Mesenchymal stem cell (in vitro differentiated cells and primary cell): ENCODE data around the gene MYH11.

Experiments used
- DNase-seq: peaks from one replicate; pipeline ENCODE4 v3.0.0-alpha.2; 2013
- H2AFZ ChIP-seq: one replicate; pipeline ENCODE4 v1.6.1; 2013; ENCODE audit warnings: low read depth, mild to moderate bottlenecking, control low read depth, inconsistent platforms, low read length, moderate library complexity
- H2AK5ac ChIP-seq: 2 replicates; pipeline ENCODE4 v1.6.1; 2013; ENCODE audit warnings: low read length, moderate library complexity, mild to moderate bottlenecking, inconsistent platforms; ENCODE audit not compliant: severe bottlenecking
- H2BK120ac ChIP-seq: one replicate; pipeline ENCODE4 v1.6.1; 2013; ENCODE audit warnings: low read depth, mild to moderate bottlenecking, inconsistent platforms, low read length, moderate library complexity
- H2BK12ac ChIP-seq, 2 experiments: one replicate each; pipeline ENCODE4 v1.6.1; 2013; ENCODE audit warnings: inconsistent platforms in 2 of 2, low read length in 2 of 2, mild to moderate bottlenecking in 2 of 2, moderate library complexity in 2 of 2, control low read depth in 1 of 2
- H2BK15ac ChIP-seq: one replicate; pipeline ENCODE4 v1.6.1; 2013; ENCODE audit warnings: mild to moderate bottlenecking, low read depth, inconsistent platforms; ENCODE audit not compliant: poor library complexity, severe bottlenecking
- H2BK5ac ChIP-seq: 2 replicates; pipeline ENCODE4 v1.6.1; 2013; ENCODE audit warnings: low read depth, mild to moderate bottlenecking, low read length, control low read depth, inconsistent platforms; ENCODE audit not compliant: poor library complexity, severe bottlenecking
- H3K14ac ChIP-seq, 2 experiments: one replicate each; pipeline ENCODE4 v1.6.1; 2013; ENCODE audit warnings: inconsistent platforms in 2 of 2, low read length in 2 of 2, control low read depth in 1 of 2, mild to moderate bottlenecking in 1 of 2, moderate library complexity in 1 of 2
- H3K18ac ChIP-seq, 2 experiments: one replicate each; pipeline ENCODE4 v1.6.1; 2013; ENCODE audit warnings: inconsistent platforms in 2 of 2, low read length in 2 of 2, control low read depth in 1 of 2, low read depth in 1 of 2, mild to moderate bottlenecking in 1 of 2
- H3K23ac ChIP-seq, 2 experiments: one replicate each; pipeline ENCODE4 v1.6.1; 2013; ENCODE audit warnings: inconsistent platforms in 2 of 2, low read length in 2 of 2, mild to moderate bottlenecking in 2 of 2, moderate library complexity in 2 of 2, control low read depth in 1 of 2
- H3K27ac ChIP-seq: 2 replicates; pipeline ENCODE4 v1.5.1; 2013; ENCODE audit warnings: mild to moderate bottlenecking, moderate library complexity, low read length, control low read depth, inconsistent platforms; ENCODE audit not compliant: poor library complexity, severe bottlenecking
- H3K27me3 ChIP-seq, 2 experiments: 2 replicates each; pipeline versions ENCODE4 v1.6.1 to v1.7.0; 2013; ENCODE audit warnings: low read length in 2 of 2, mild to moderate bottlenecking in 2 of 2, moderate library complexity in 2 of 2, control low read depth in 1 of 2, inconsistent platforms in 1 of 2; ENCODE audit not compliant: control insufficient read depth in 1 of 2, insufficient read depth in 1 of 2
- H3K36me3 ChIP-seq, 2 experiments: 2 replicates each; pipeline versions ENCODE4 v1.6.1 to v1.7.0; 2013; ENCODE audit warnings: low read length in 2 of 2, control low read depth in 1 of 2, inconsistent platforms in 1 of 2, low read depth in 1 of 2, mild to moderate bottlenecking in 1 of 2; ENCODE audit not compliant: insufficient read depth in 2 of 2, control insufficient read depth in 1 of 2
- H3K4ac ChIP-seq, 2 experiments: one replicate each; pipeline ENCODE4 v1.6.1; 2013; ENCODE audit warnings: inconsistent platforms in 2 of 2, low read length in 2 of 2, mild to moderate bottlenecking in 2 of 2, moderate library complexity in 2 of 2, control low read depth in 1 of 2, low read depth in 1 of 2
- H3K4me1 ChIP-seq: 2 replicates; pipeline ENCODE4 v1.6.1; 2013; ENCODE audit warnings: low read depth, low read length, control low read depth; ENCODE audit not compliant: control insufficient read depth, insufficient read depth
- H3K4me2 ChIP-seq: 2 replicates; pipeline ENCODE4 v1.6.1; 2013; ENCODE audit warnings: low read length, mild to moderate bottlenecking, inconsistent platforms; ENCODE audit not compliant: poor library complexity, severe bottlenecking
- H3K4me3 ChIP-seq, 2 experiments: 2 replicates each; pipeline versions ENCODE4 v1.5.1 to v1.7.0; 2013; ENCODE audit warnings: low read length in 2 of 2, mild to moderate bottlenecking in 2 of 2, control low read depth in 1 of 2, low read depth in 1 of 2; ENCODE audit not compliant: insufficient read depth in 1 of 2
- H3K79me1 ChIP-seq: replicated peaks from 2 replicates; pipeline ENCODE4 v1.6.1; 2013; ENCODE audit warnings: mild to moderate bottlenecking, control low read depth, low read length, inconsistent platforms; ENCODE audit not compliant: poor library complexity, severe bottlenecking
- H3K9ac ChIP-seq: 2 replicates; pipeline ENCODE4 v1.7.0; 2013; ENCODE audit warnings: mild to moderate bottlenecking, low read length, moderate library complexity
- H3K9me3 ChIP-seq: 2 replicates; pipeline ENCODE4 v1.7.0; 2013; ENCODE audit warnings: mild to moderate bottlenecking, low read length; ENCODE audit not compliant: control insufficient read depth
- H4K8ac ChIP-seq: one replicate; pipeline ENCODE4 v1.6.1; 2013; ENCODE audit warnings: inconsistent platforms, mild to moderate bottlenecking, low read length, moderate library complexity
- H4K91ac ChIP-seq: one replicate; pipeline ENCODE4 v1.6.1; 2013; ENCODE audit warnings: mild to moderate bottlenecking, low read length, inconsistent platforms
- WGBS: methylation state at CpG from one replicate; pipeline ENCODE4 v1.1.7; 2013; ENCODE audit warnings: mixed read lengths; 5-methylcytosine and 5-hydroxymethylcytosine counted together

Gene MYH11

DNA sequence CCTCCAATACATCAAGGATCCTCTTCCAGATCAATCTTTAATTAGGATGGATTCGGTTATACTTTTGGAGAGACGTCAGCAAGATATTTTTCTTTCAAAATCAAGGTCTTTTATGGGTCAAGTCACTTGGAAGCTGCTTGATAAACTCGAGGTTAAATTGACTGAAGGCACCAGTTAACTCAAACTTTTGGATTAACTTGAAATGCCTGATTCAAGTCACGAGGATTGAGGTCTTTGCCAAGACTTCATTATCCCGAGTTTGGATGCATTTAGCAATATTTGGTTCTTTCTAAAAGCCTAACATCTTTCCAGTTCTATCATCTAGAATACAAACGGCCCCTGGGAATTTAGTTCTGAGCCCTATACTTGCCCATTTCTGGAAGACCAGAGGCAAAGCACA, 82.9 kb downstream of the MYH11 start:
- Histone ChIP-seq H3K4me2 (no peak overlapping the region), H3K79me1 (no peaks in the 10 kb centered on the region), H3K4me1 (no peaks in the 10 kb centered on the region), H3K27me3 (peaks cover 18 to 37% of the 10 kb centered on the region in 2 experiments), H2BK5ac (no peak overlapping the region), H3K9ac (peak overlapping the region; percentile 63), H3K36me3 (no peaks in the 10 kb centered on the region), H2AK5ac (no peak overlapping the region), H2BK120ac (no peak overlapping the region), H3K4ac (no peak overlapping the region), H4K91ac (no peak overlapping the region), H3K23ac (no peak overlapping the region), H3K14ac (no peak overlapping the region), H3K18ac (no peak overlapping the region), H3K27ac (no peak overlapping the region), H2BK15ac (no peak overlapping the region), H2BK12ac (no peak overlapping the region), H3K9me3 (no peaks in the 10 kb centered on the region), H3K4me3 (no peak overlapping the region), H2AFZ (no peak overlapping the region), H4K8ac (no peak overlapping the region)
- DNase-seq, result no peak
- WGBS, result 66% methylated on average over 6 of the region's 6 CpGs

DNA sequence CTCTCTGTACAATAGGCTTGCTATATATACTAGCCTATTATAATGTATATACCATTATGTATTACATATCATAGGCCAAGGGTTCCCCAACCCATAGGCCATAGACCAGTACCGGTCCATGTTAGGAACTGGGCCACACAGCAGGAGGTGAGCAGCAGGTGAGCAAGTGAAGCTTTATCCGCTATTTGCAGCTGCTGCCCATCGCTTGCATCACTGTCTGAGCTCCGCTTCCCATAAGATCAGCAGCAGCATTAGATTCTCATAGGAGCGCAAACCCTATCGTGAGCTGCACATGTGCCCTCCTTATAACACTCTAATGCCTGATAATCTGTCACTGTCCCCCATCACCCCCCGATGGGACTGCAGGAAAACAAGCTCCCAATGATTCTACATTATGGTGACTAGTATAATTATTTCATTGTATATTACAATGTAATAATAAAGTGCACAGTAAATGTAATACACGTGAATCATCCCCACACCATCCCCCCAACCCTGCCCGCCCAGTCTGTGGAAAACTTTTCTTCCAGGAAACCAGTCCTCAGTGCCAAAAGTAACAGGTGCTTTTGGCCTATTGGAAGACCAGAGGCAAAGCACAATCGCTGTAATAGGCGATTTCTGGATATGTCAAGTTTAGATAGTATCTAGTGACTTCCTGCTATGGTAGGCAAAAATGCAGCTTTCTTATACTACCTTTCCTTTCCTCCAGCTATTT, 84.1 kb downstream of the MYH11 start:
- H3K79me1 ChIP-seq, result no peaks in the 10 kb centered on the region
- WGBS, result 73% methylated on average over 8 of the region's 11 CpGs
- H2AFZ ChIP-seq, result no peak overlapping the region
- no peaks in the 10 kb centered on the region for H3K4me1 ChIP-seq
- peaks cover 9 to 29% of the 10 kb centered on the region in 2 experiments for H3K27me3 ChIP-seq
- no peak overlapping the region for H3K23ac ChIP-seq
- no peak overlapping the region for H4K8ac ChIP-seq
- H3K27ac ChIP-seq, result no peak overlapping the region
- H3K4ac ChIP-seq, result no peak overlapping the region
- H2BK5ac ChIP-seq, result no peak overlapping the region
- no peak for DNase-seq
- H3K14ac ChIP-seq, result no peak overlapping the region
- H2BK12ac ChIP-seq, result no peak overlapping the region
- no peak overlapping the region for H3K9ac ChIP-seq
- H2BK15ac ChIP-seq, result no peak overlapping the region
- H2AK5ac ChIP-seq, result no peak overlapping the region
- no peak overlapping the region for H4K91ac ChIP-seq
- no peak overlapping the region for H3K18ac ChIP-seq
- H3K4me2 ChIP-seq, result no peak overlapping the region
- H3K9me3 ChIP-seq, result no peaks in the 10 kb centered on the region
- no peak overlapping the region for H2BK120ac ChIP-seq
- H3K4me3 ChIP-seq, result no peak overlapping the region
- no peaks in the 10 kb centered on the region for H3K36me3 ChIP-seq

DNA sequence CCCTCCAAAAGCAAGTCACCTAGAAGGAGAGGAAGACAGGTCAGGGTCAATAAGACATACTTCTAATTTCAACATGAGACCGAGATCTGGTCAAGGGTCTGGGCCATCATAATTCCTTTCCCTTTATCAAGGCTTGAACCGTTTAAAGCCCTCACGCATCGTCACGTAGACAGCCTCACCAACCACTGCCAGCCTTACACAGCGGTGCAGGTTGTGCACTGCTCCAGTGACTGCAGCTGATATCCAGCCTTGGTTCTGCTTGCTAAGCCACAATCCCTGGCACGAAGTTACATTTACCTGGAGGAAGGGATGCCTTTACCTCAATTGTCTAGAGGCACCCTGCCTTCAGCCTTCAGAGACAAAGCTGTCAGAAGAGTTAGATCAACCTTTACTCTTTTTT, 85.1 kb downstream of the MYH11 start:
- no peak overlapping the region for H4K91ac ChIP-seq
- H2BK12ac ChIP-seq, result no peak overlapping the region
- H3K18ac ChIP-seq, result no peak overlapping the region
- H3K27me3 ChIP-seq, result peaks cover 4 to 29% of the 10 kb centered on the region in 2 experiments
- no peak overlapping the region for H3K27ac ChIP-seq
- H3K9ac ChIP-seq, result no peak overlapping the region
- H2AFZ ChIP-seq, result no peak overlapping the region
- no peak overlapping the region for H3K4ac ChIP-seq
- no peak overlapping the region for H2BK5ac ChIP-seq
- H3K23ac ChIP-seq, result no peak overlapping the region
- H3K4me3 ChIP-seq, result no peak overlapping the region
- WGBS, result 94% methylated on average over 7 of the region's 7 CpGs
- H2AK5ac ChIP-seq, result no peak overlapping the region
- no peak overlapping the region for H2BK15ac ChIP-seq
- no peaks in the 10 kb centered on the region for H3K4me1 ChIP-seq
- H3K4me2 ChIP-seq, result no peak overlapping the region
- H2BK120ac ChIP-seq, result no peak overlapping the region
- no peak overlapping the region for H3K14ac ChIP-seq
- H4K8ac ChIP-seq, result no peak overlapping the region
- H3K9me3 ChIP-seq, result no peaks in the 10 kb centered on the region
- no peak for DNase-seq
- H3K36me3 ChIP-seq, result no peaks in the 10 kb centered on the region
- no peaks in the 10 kb centered on the region for H3K79me1 ChIP-seq

DNA sequence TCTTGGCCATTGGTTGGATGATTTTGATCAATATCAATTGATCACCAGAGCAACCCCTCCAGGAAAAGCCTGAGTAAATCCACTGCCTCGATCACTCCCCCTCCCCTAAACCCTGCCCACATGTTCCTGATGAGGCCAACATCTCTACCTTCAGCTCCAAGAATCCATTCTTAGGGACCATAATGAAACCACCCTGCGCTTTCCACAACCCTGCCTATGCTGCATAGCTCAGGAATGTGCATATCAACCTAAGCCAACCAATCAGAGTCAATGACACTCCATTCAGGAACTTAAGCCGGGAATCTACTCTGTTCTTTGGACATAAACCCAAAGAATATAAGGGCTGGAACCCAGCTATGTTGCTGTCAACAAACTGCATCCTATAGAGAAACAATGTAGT, 86.3 kb downstream of the MYH11 start:
- Histone ChIP-seq H3K4me1 (no peaks in the 10 kb centered on the region), H3K27me3 (peaks cover 4 to 22% of the 10 kb centered on the region in 2 experiments), H3K14ac (no peak overlapping the region), H2BK5ac (no peak overlapping the region), H3K18ac (no peak overlapping the region), H3K9me3 (no peaks in the 10 kb centered on the region), H2AK5ac (no peak overlapping the region), H3K36me3 (no peaks in the 10 kb centered on the region), H2BK12ac (no peak overlapping the region), H3K23ac (no peak overlapping the region), H4K91ac (no peak overlapping the region), H3K4ac (no peak overlapping the region), H2AFZ (no peak overlapping the region), H3K9ac (no peak overlapping the region), H2BK120ac (no peak overlapping the region), H3K27ac (no peak overlapping the region), H2BK15ac (no peak overlapping the region), H3K79me1 (no peaks in the 10 kb centered on the region), H3K4me2 (no peak overlapping the region), H4K8ac (no peak overlapping the region), H3K4me3 (peak overlapping the region in 1 of 2 experiments; percentile 28)
- WGBS, result 90% methylated on average over 3 of the region's 3 CpGs
- no peak for DNase-seq
